ENCODE data around the gene METTL26. TPM values are rescaled to one million over a fixed set of nuclear protein-coding genes. Genes with fewer than 3 reads are reported as not detected.

Gene METTL26
- total RNA-seq, 1 donor from 2014 or later: 53.5 TPM

DNA sequence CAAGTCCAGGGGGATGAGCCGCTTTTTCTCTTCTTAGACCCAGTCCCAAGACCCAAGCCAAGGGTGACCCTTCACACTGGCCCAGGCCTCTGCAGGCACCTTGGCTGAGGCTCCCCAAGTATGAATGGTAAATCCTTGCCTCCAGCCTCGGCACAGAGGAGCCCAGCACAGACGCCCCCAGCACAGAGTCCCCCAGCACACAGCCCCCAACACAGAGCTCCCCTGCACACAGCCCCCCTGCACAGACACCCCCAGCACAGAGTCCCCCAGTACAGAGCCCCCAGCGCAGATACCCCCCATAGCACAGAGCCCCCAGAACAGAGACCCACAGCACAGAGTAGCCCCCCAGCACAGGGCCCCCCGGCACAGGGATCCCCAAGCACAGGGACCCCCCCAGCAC is 4.5 kb upstream of the METTL26 start:
- intact Hi-C loops (cut with DNase I): no loop called here
- no peak for ATAC-seq
- Histone ChIP-seq H3K36me3 (no peaks in the 10 kb centered on the region), H3K9me3 (no peaks in the 10 kb centered on the region), H3K4me3 (no peak overlapping the region), H3K27me3 (no peaks in the 10 kb centered on the region), H3K27ac (no peak overlapping the region), H3K4me1 (peaks cover 17% of the 10 kb centered on the region)
- TF ChIP-seq, protein P1, sequence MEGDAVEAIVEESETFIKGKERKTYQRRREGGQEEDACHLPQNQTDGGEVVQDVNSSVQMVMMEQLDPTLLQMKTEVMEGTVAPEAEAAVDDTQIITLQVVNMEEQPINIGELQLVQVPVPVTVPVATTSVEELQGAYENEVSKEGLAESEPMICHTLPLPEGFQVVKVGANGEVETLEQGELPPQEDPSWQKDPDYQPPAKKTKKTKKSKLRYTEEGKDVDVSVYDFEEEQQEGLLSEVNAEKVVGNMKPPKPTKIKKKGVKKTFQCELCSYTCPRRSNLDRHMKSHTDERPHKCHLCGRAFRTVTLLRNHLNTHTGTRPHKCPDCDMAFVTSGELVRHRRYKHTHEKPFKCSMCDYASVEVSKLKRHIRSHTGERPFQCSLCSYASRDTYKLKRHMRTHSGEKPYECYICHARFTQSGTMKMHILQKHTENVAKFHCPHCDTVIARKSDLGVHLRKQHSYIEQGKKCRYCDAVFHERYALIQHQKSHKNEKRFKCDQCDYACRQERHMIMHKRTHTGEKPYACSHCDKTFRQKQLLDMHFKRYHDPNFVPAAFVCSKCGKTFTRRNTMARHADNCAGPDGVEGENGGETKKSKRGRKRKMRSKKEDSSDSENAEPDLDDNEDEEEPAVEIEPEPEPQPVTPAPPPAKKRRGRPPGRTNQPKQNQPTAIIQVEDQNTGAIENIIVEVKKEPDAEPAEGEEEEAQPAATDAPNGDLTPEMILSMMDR (IDR thresholded peaks at IDR 0.05): no peak
- DNase-seq: no peak

DNA sequence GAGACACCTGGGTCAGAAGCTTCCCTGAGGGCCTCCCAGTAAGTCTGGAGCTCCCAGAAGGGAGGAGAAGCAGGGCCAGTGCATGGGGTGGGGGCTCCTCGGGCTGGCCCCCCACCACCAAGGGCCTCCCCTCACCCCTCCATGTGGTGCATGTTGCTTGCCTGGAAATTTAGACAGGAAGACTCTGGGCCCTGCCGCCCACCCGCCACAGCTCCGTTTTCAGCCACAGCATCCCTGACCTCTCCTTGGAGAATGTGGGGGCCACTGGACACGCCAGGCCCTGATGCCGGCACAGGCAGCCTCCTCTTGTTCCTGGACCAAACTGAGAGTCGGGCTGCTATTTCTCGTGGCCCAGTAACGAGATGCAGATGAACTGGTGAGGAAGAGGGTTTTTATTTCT is 2.7 kb upstream of the METTL26 start:
- Histone ChIP-seq H3K27ac (no peak overlapping the region), H3K4me3 (no peak overlapping the region), H3K36me3 (no peaks in the 10 kb centered on the region), H3K9me3 (no peaks in the 10 kb centered on the region), H3K27me3 (no peaks in the 10 kb centered on the region), H3K4me1 (peaks cover 17% of the 10 kb centered on the region)
- ATAC-seq (no peak), DNase-seq (no peak)
- TF ChIP-seq, protein P1 (IDR thresholded peaks at IDR 0.05): no peak
- intact Hi-C loops (cut with DNase I): no loop called here

DNA sequence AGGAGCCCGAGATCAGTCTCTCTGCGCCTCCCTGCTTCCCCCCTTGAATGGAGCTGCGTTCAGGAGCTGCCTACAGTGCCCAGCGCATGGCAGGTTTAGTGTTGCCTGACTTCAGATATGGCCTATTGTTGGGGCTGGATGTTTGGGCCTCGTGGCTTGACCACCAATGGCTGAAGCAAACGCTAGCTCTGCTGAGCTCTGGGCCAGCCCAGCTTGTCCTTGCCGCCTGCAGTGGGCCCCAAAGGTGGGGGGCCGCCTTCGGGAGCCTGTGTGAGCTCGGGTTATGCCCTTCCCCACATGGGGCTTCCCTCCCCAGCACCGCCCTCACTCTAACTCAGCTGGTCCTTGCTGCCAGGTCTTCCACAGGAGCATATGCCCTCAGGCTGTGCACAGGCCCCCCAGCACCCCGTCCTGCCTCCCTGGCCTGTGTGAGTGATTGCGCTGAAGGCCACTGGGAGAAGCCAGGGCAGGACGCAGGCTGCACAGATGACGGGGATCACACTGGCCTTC is 2.0 kb upstream of the METTL26 start:
- H3K4me1 ChIP-seq: peaks cover 14% of the 10 kb centered on the region
- intact Hi-C loops (cut with DNase I): no loop called here
- TF ChIP-seq, protein P1 (IDR thresholded peaks at IDR 0.05): no peak
- no peak overlapping the region for H3K27ac ChIP-seq
- no peak overlapping the region for H3K4me3 ChIP-seq
- no peaks in the 10 kb centered on the region for H3K36me3 ChIP-seq
- ATAC-seq (no peak), DNase-seq (no peak)
- H3K27me3 ChIP-seq: no peaks in the 10 kb centered on the region
- H3K9me3 ChIP-seq: no peaks in the 10 kb centered on the region

DNA sequence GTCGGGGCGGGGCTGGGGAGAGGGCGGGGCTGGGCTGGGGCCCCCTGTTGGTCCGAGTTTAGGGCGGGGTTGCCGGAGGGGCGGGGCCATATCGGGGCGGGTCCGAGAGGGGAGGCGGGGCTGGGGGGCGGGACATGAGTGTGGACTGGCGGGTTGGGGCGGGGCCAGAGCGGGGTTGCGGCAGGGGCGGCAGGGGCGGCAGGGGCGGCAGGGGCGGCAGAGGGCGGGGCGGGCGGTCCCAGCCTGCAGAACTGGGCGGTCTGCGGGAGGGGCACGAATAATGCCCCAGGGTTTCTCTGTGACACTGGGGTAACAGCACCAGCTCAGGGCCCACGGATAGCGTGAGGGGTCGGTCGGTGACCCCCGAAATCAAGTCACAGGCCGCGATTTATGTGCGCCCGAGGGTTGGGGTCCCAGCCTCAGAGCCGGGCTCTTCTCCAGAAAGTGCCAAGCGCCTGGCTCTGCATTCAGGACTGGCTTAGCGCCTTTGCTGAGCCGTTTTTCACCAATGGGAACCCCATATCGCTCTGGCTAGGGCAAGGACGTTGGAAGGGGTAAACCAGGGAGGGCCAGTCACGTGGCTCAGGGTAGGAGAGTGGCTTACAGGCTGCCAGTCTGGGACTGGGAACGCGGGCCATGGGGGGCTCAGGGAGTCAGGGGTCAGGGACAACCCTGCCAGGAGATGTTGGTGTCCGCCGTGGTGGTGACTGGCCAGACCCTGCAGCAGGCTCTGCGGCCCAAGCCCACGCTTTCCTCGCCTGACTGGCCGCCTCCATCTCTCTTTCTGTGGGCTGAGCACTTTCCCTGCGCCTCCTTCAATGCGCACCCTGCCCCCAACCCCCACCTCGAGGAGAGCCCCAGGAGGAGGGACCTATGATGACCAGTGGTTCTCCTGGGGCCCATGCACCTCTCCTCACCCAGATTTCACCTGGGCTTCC is 1.2 kb upstream of the METTL26 start:
- TF ChIP-seq, protein P1 (IDR thresholded peaks at IDR 0.05): no peak
- intact Hi-C loops (cut with DNase I): no loop called here
- Histone ChIP-seq H3K4me1 (peaks cover 7% of the 10 kb centered on the region), H3K27ac (peak overlapping the region; percentile 93), H3K27me3 (no peaks in the 10 kb centered on the region), H3K36me3 (no peaks in the 10 kb centered on the region), H3K4me3 (peak overlapping the region; percentile 93), H3K9me3 (no peaks in the 10 kb centered on the region)
- ATAC-seq (peak; percentile 83), DNase-seq (peak; percentile 96)

DNA sequence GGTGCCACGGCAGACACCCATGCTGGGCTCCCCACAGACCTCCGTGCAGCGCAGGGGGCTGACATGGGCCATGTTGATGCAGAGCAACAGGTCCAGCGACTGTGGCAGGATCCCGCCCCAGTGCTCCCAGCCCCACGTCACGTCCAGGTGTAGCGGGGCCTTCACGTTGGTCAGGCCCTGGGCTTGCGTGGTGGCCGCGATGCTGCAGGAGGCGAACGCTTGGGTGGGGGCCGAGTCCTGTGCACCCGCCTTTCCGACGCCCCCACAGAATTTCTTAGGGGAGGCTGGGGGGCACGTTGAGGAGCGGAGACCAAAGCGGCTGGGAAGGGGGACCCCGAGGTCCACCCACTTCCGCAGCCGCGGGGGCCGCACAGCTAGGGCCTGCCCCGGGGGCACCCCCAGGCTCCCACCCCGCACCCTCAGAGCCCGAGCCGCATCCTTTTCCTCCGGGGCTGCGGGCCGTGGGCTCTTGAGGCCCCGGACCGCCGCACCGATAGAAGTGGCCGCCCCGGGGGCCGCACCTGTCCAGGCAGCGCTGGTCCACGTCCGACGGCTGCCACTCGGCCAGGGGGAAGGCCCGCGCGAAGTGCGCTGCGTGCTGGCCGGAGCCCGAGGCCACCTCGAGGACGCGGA is 416 bp downstream of the METTL26 start:
- ATAC-seq (no peak), DNase-seq (no peak)
- Histone ChIP-seq H3K27me3 (no peaks in the 10 kb centered on the region), H3K4me3 (peak overlapping the region; percentile 93), H3K27ac (peak overlapping the region; percentile 93), H3K9me3 (no peaks in the 10 kb centered on the region), H3K36me3 (no peaks in the 10 kb centered on the region), H3K4me1 (peaks cover 13% of the 10 kb centered on the region)
- intact Hi-C loops (cut with DNase I): no loop called here
- TF ChIP-seq, protein P1 (IDR thresholded peaks at IDR 0.05): peak; percentile 19

Data from upper lobe of right lung (tissue), 1 donor.